HEK293 (cell line): ENCODE measurements around the gene CTSH.

Experiments
- CTCF ChIA-PET: fragments of 350-600 bp; formaldehyde crosslinking; extraction: SDS; loops from one replicate; lab custom pipeline; 2021; ENCODE audit warnings: antibody characterized with exemption; lab: Yijun Ruan, JAX
- POLR2A ChIA-PET: fragments of 300-600 bp; formaldehyde crosslinking; extraction: SDS; loops from one replicate; lab custom pipeline; 2020; ENCODE audit warnings: antibody characterized with exemption, inconsistent platforms; lab: Yijun Ruan, JAX
- H3K27ac ChIP-seq: fragments of 200-500 bp; sonication (Bioruptor generic); 2 replicates; pipeline ENCODE4 v1.5.1; 2014; ENCODE audit warnings: low read depth, low read length, control low read depth, inconsistent platforms; ENCODE audit errors: extremely low read depth
- H3K36me3 ChIP-seq, 2 experiments: fragments of 200-500 bp in 1 of 2; sonication (Bioruptor generic) in 1 of 2; 1 replicate in 1 of 2; 2 replicates in 1 of 2; pipeline ENCODE4 v1.5.1; 2014 to 2017; ENCODE audit warnings: inconsistent platforms in 2 of 2, low read length in 2 of 2; ENCODE audit not compliant: control insufficient read depth in 2 of 2, insufficient read depth in 1 of 2
- H3K4me1 ChIP-seq: fragments of 200-500 bp; sonication (Bioruptor generic); 2 replicates; pipeline ENCODE4 v1.5.1; 2014; ENCODE audit warnings: mild to moderate bottlenecking, low read length, inconsistent platforms; ENCODE audit not compliant: control insufficient read depth, insufficient read depth
- H3K4me3 ChIP-seq: 2 replicates; pipeline ENCODE4 v1.5.1; 2011; ENCODE audit warnings: low read depth, mild to moderate bottlenecking, control low read depth, low read length, moderate library complexity
- H3K9me3 ChIP-seq: fragments of 200-500 bp; sonication (Bioruptor generic); 2 replicates; pipeline ENCODE4 v1.5.1; 2014; ENCODE audit warnings: low read depth, low read length, inconsistent platforms; ENCODE audit not compliant: control insufficient read depth, insufficient read depth
- AEBP2 ChIP-seq: fragments of 450-650 bp; formaldehyde crosslinking; IDR thresholded peaks from 2 replicates; pipeline ENCODE4 v1.5.1; 2016; ENCODE audit warnings: missing biosample characterization, missing genetic modification characterization, borderline replicate concordance
- EGR2 ChIP-seq: fragments of 450-650 bp; formaldehyde crosslinking; IDR thresholded peaks from 2 replicates; pipeline ENCODE4 v1.5.1; 2016; ENCODE audit warnings: low read depth, missing biosample characterization, missing genetic modification characterization
- GLI4 ChIP-seq: fragments of 450-650 bp; formaldehyde crosslinking; IDR thresholded peaks from 2 replicates; pipeline ENCODE4 v1.5.1; 2016; ENCODE audit warnings: missing biosample characterization, missing genetic modification characterization
- GLIS1 ChIP-seq: fragments of 450-650 bp; formaldehyde crosslinking; IDR thresholded peaks from 2 replicates; pipeline ENCODE4 v1.5.1; 2016; ENCODE audit warnings: missing biosample characterization, missing genetic modification characterization
- KLF1 ChIP-seq: fragments of 450-650 bp; formaldehyde crosslinking; IDR thresholded peaks from 2 replicates; pipeline ENCODE4 v1.5.1; 2016; ENCODE audit warnings: missing biosample characterization, missing genetic modification characterization
- KLF8 ChIP-seq: fragments of 450-650 bp; formaldehyde crosslinking; IDR thresholded peaks from 2 replicates; pipeline ENCODE4 v1.5.1; 2016; ENCODE audit warnings: missing biosample characterization, missing genetic modification characterization
- TRIM28 ChIP-seq: IDR thresholded peaks from 2 replicates; pipeline ENCODE4 v1.6.1; 2011; ENCODE audit warnings: low read length, control low read depth, borderline replicate concordance
- WT1 ChIP-seq: fragments of 450-650 bp; formaldehyde crosslinking; IDR thresholded peaks from 2 replicates; pipeline ENCODE4 v1.5.1; 2016; ENCODE audit warnings: missing biosample characterization, missing genetic modification characterization
- YY2 ChIP-seq: fragments of 450-650 bp; formaldehyde crosslinking; IDR thresholded peaks from 2 replicates; pipeline ENCODE4 v1.5.1; 2016; ENCODE audit warnings: missing biosample characterization, missing genetic modification characterization
- ZBTB49 ChIP-seq: fragments of 450-650 bp; formaldehyde crosslinking; IDR thresholded peaks from 2 replicates; pipeline ENCODE4 v1.5.1; 2016; ENCODE audit warnings: missing biosample characterization, missing genetic modification characterization, low read depth
- ZFP3 ChIP-seq: fragments of 450-650 bp; formaldehyde crosslinking; IDR thresholded peaks from 2 replicates; pipeline ENCODE4 v1.5.1; 2016; ENCODE audit warnings: low read depth, missing biosample characterization, missing genetic modification characterization
- ZNF157 ChIP-seq: fragments of 450-650 bp; formaldehyde crosslinking; IDR thresholded peaks from 2 replicates; pipeline ENCODE4 v1.5.1; 2016; ENCODE audit warnings: missing biosample characterization, missing genetic modification characterization
- ZNF16 ChIP-seq: fragments of 450-650 bp; formaldehyde crosslinking; IDR thresholded peaks from 2 replicates; pipeline ENCODE4 v1.5.1; 2016; ENCODE audit warnings: low read depth, missing biosample characterization, missing genetic modification characterization
- ZNF184 ChIP-seq: fragments of 450-650 bp; IDR thresholded peaks from 2 replicates; pipeline ENCODE4 v1.5.1; 2018; ENCODE audit warnings: missing biosample characterization, mild to moderate bottlenecking, missing genetic modification characterization
- ZNF19 ChIP-seq: fragments of 450-650 bp; formaldehyde crosslinking; IDR thresholded peaks from 2 replicates; pipeline ENCODE4; 2016; ENCODE audit warnings: missing biosample characterization, missing genetic modification characterization, low read depth
- ZNF404 ChIP-seq: fragments of 450-650 bp; formaldehyde crosslinking; IDR thresholded peaks from 2 replicates; pipeline ENCODE4 v1.5.1; 2017; ENCODE audit warnings: missing biosample characterization, missing genetic modification characterization
- ZNF529 ChIP-seq: fragments of 450-650 bp; formaldehyde crosslinking; IDR thresholded peaks from 2 replicates; pipeline ENCODE4 v1.5.1; 2017; ENCODE audit warnings: missing genetic modification characterization, missing biosample characterization; ENCODE audit not compliant: insufficient replicate concordance
- ZNF624 ChIP-seq: fragments of 450-650 bp; formaldehyde crosslinking; IDR thresholded peaks from 2 replicates; pipeline ENCODE4 v1.5.1; 2017; ENCODE audit warnings: missing biosample characterization, missing genetic modification characterization
- ZNF639 ChIP-seq: fragments of 450-650 bp; formaldehyde crosslinking; IDR thresholded peaks from 2 replicates; pipeline ENCODE4 v1.5.1; 2016; ENCODE audit warnings: missing biosample characterization, missing genetic modification characterization
- ZNF658 ChIP-seq: fragments of 450-650 bp; formaldehyde crosslinking; IDR thresholded peaks from 2 replicates; pipeline ENCODE4; 2016; ENCODE audit warnings: missing biosample characterization, missing genetic modification characterization
- ZNF707 ChIP-seq: fragments of 450-650 bp; formaldehyde crosslinking; IDR thresholded peaks from 2 replicates; pipeline ENCODE4 v1.5.1; 2016; ENCODE audit warnings: missing biosample characterization, missing genetic modification characterization
- ZNF76 ChIP-seq: fragments of 450-650 bp; formaldehyde crosslinking; IDR thresholded peaks from 2 replicates; pipeline ENCODE4; 2016; ENCODE audit warnings: low read depth, missing biosample characterization, missing genetic modification characterization, borderline replicate concordance
- ZNF776 ChIP-seq: fragments of 450-650 bp; formaldehyde crosslinking; IDR thresholded peaks from 2 replicates; pipeline ENCODE4 v1.5.0; 2017; ENCODE audit warnings: missing biosample characterization, missing genetic modification characterization, borderline replicate concordance
- ZNF791 ChIP-seq: fragments of 450-650 bp; formaldehyde crosslinking; IDR thresholded peaks from 2 replicates; pipeline ENCODE4 v1.5.1; 2016; ENCODE audit warnings: missing biosample characterization, missing genetic modification characterization
- ZSCAN16 ChIP-seq: fragments of 450-650 bp; formaldehyde crosslinking; IDR thresholded peaks from 2 replicates; pipeline ENCODE4 v1.5.1; 2016; ENCODE audit warnings: missing biosample characterization, missing genetic modification characterization
- ZSCAN4 ChIP-seq: fragments of 450-650 bp; formaldehyde crosslinking; IDR thresholded peaks from 2 replicates; pipeline ENCODE4 v1.5.1; 2017; ENCODE audit warnings: missing biosample characterization, missing genetic modification characterization

The CTSH gene

GRCh38 chr15:78931439-78932257 is 13.2 kb downstream of the CTSH start:
- no peak overlapping the region for H3K27ac ChIP-seq
- peaks cover 0 to 46% of the 10 kb centered on the region in 2 experiments; a peak in 1 of 3 replicates for H3K36me3 ChIP-seq
- ChIA-PET CTCF (interaction anchor here (0.8 to 0.9 kb wide), 2 partner anchors 11 to 48 kb away, joined by 3 read pairs; no protein-coding TSS in a partner anchor), POLR2A (no interaction called here)
- TF ChIP-seq WT1 (no peak), ZNF791 (tag by site-specific recombination) (no peak), GLI4 (tag by site-specific recombination) (no peak), ZNF658 (tag by site-specific recombination) (no peak), ZNF639 (tag by site-specific recombination) (no peak), KLF8 (tag by site-specific recombination) (no peak), ZFP3 (tag by site-specific recombination) (no peak), ZNF16 (tag by site-specific recombination) (no peak), KLF1 (tag by site-specific recombination) (no peak), AEBP2 (no peak)
- H3K4me3 ChIP-seq = no peak overlapping the region
- H3K9me3 ChIP-seq = no peaks in the 10 kb centered on the region
- H3K4me1 ChIP-seq = no peaks in the 10 kb centered on the region; the same call in 1 of the 2 replicates

- Histone ChIP-seq H3K4me3 (no peak overlapping the region), H3K9me3 (no peaks in the 10 kb centered on the region), H3K4me1 (no peaks in the 10 kb centered on the region; the same call in 1 of the 2 replicates), H3K36me3 (peaks cover 0 to 55% of the 10 kb centered on the region in 2 experiments; a peak in 1 of 3 replicates), H3K27ac (no peak overlapping the region)
- ChIA-PET POLR2A (no interaction called here), CTCF (interaction anchor here (0.6 to 1.2 kb wide), 5 partner anchors 10 to 484 kb away, joined by 3 to 5 read pairs (median 3); no protein-coding TSS in a partner anchor)
- TF ChIP-seq ZNF19 = no peak
- TF ChIP-seq ZSCAN16 = no peak
- TF ChIP-seq ZNF76 = no peak
- no peak for TF ChIP-seq YY2 (tag by site-specific recombination)
- TF ChIP-seq TRIM28 = no peak
- TF ChIP-seq WT1 = no peak
- TF ChIP-seq GLIS1 = peak; percentile 21; the same call in 1 of the 2 replicates
- TF ChIP-seq ZNF529 (tag by site-specific recombination) = no peak
- TF ChIP-seq ZNF776 (tag by site-specific recombination) = no peak
- no peak for TF ChIP-seq ZNF184
- no peak for TF ChIP-seq ZNF707 (tag by site-specific recombination)
- no peak for TF ChIP-seq ZNF404 (tag by site-specific recombination)
- TF ChIP-seq ZSCAN4 = no peak
- no peak for TF ChIP-seq ZNF624 (tag by site-specific recombination)
- no peak for TF ChIP-seq ZNF157
- TF ChIP-seq ZBTB49 (tag by site-specific recombination) = no peak
- TF ChIP-seq EGR2 (tag by site-specific recombination) = no peak
These were observed 14.1 kb downstream of the CTSH start for GRCh38 chr15:78930577-78931388.
